Epithelial cell of esophagus (primary cell): ENCODE results near the gene GRIK5.
A peak's percentile ranks its signal among the peaks of the same experiment; 100 is the strongest.
"Not testable (repeated sequence)": the region's sequence is repeated elsewhere in the genome, so short reads cannot be mapped to it uniquely, and the experiment has no call there.

Experiments used
- DNase-seq: peaks from one replicate; pipeline ENCODE4 v3.0.0; 2010; ENCODE audit warnings: low read depth
- H3K4me3 ChIP-seq: 2 replicates; pipeline ENCODE4 v1.5.1; 2011; ENCODE audit warnings: mild to moderate bottlenecking, low read length, control low read depth
- TF ChIP-seq, protein P1 (sequence below): IDR thresholded peaks from 2 replicates; pipeline ENCODE4 v1.5.1; 2011; ENCODE audit warnings: low read depth, mild to moderate bottlenecking, low read length, control low read depth, inconsistent platforms; ENCODE audit not compliant: insufficient read depth; ENCODE audit errors: missing control alignments

Gene GRIK5

DNA sequence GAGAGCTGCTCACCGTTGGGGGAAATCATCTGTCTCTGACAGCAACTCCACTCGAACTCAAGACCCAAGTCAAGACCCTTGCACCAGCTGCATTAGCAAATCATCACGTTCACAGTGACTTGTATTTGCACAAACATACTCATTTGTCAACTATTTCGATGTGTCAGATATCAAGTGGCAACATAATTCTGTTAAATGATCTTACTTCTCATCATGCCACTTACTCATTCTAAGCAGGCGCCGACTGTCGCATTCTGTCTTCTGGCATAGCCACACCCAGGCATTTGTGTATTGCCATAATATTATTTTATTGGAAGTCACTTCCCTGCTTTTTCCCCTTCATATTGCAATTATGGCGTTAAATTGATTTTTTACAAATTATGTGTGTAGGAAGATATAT, 53.0 kb downstream of the GRIK5 start:
- TF ChIP-seq, protein P1, sequence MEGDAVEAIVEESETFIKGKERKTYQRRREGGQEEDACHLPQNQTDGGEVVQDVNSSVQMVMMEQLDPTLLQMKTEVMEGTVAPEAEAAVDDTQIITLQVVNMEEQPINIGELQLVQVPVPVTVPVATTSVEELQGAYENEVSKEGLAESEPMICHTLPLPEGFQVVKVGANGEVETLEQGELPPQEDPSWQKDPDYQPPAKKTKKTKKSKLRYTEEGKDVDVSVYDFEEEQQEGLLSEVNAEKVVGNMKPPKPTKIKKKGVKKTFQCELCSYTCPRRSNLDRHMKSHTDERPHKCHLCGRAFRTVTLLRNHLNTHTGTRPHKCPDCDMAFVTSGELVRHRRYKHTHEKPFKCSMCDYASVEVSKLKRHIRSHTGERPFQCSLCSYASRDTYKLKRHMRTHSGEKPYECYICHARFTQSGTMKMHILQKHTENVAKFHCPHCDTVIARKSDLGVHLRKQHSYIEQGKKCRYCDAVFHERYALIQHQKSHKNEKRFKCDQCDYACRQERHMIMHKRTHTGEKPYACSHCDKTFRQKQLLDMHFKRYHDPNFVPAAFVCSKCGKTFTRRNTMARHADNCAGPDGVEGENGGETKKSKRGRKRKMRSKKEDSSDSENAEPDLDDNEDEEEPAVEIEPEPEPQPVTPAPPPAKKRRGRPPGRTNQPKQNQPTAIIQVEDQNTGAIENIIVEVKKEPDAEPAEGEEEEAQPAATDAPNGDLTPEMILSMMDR, result no peak
- DNase-seq, result peak; percentile 38
- H3K4me3 ChIP-seq, result no peak overlapping the region

DNA sequence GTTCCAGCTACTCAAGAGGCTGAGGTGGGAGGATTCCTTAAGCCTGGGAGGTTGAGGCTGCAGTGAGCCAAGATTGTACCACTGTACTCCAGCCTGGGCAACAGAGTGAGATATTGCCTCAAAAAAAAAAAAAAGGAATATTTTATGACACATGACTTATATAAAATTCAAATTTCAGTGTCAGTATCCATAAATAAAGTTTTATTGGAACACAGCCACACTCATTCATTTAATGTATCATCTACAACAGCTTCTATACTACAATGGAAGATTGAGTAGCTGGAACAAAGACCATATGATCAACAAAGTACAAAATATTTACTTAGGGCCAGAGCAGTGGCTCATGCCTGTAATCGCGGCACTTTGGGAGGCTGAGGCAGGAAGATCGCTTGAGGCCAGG, 57.3 kb downstream of the GRIK5 start:
- DNase-seq, result not testable (repeated sequence)

DNA sequence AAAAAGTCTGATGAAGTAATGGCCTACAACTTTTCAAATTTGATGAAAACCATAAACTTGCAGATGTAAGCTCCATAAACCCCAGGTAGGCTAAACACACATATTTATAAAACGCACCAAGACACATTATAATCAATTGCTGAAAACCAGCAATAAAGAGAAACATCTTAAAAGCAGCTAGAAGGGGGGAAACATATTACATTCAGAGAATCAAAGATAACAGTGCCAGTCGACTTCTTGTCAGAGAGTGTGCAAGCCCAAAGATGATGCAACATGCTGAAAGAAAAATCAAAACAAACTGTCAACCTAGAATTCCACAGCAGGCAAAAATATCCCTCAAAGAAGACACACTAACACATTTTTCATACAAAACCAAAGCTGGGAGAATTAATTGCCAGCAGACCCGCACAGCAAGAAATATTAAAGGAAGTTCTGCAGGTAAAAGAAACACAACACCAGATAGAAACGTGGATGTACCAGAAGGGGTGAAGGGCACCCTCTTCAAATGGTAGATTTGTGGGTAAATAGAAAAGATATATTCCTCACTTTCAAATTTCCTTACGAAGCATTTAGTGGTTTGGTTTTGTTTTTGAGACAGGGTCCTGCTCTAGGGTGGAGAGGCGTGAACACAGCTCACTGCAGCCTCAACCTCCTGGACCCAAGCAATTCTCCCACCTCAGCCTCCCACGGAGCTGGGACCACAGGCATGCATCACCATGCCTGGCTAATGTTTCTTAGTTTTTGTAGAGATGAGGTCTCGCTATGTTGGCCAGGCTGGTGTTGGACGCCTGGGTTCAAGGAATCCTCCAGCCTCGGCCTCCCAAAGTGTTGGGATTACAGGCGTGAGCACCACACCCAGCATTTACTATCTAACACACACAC, 59.5 kb downstream of the GRIK5 start:
- no peak overlapping the region for H3K4me3 ChIP-seq
- DNase-seq, result no peak
- TF ChIP-seq, protein P1, result no peak

More for the DNA sequence above, 57.3 kb downstream of the GRIK5 start:
- not testable (repeated sequence) for H3K4me3 ChIP-seq

DNA sequence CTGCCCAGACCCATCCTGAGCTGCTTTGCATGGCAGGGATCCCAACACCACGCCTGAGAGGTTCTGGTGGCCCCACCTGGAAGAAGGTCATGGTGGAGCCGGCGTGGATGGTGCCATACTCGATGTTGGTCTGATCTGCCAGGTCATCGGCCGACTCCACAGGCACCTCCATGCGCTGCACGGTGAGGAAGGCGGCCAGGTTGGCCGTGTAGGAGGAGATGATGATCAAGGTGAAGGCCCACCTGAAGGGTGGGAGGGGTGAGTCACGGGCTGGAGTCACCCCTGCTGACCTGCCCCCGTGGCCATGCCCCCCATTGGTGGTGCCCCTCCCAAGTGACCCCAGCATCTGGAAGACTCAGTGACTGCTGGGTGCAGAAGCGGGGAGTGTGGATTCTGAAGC, 63.4 kb downstream of the GRIK5 start:
- TF ChIP-seq, protein P1, result no peak
- H3K4me3 ChIP-seq, result no peak overlapping the region
- DNase-seq, result no peak

DNA sequence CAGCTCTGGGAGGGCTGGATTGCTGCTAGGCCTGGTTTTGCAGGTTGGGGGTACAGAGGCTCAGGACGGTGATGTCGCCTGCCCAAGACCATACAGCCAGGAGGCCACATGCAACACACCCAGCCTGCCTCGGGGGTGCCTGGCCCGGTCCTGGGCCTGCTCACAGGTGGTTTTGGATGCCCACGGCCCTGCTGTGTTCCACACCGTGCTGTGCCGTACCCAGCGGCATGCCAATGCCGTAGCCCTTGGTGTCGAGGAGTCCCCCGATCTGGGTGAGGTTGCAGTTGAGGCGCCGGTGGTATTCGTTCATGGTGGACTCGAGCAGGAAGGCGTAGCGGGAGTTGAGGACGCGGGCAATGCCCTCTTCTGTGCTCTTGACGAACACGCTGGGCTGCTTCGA, 64.5 kb downstream of the GRIK5 start:
- DNase-seq, result no peak
- TF ChIP-seq, protein P1, result no peak

DNA sequence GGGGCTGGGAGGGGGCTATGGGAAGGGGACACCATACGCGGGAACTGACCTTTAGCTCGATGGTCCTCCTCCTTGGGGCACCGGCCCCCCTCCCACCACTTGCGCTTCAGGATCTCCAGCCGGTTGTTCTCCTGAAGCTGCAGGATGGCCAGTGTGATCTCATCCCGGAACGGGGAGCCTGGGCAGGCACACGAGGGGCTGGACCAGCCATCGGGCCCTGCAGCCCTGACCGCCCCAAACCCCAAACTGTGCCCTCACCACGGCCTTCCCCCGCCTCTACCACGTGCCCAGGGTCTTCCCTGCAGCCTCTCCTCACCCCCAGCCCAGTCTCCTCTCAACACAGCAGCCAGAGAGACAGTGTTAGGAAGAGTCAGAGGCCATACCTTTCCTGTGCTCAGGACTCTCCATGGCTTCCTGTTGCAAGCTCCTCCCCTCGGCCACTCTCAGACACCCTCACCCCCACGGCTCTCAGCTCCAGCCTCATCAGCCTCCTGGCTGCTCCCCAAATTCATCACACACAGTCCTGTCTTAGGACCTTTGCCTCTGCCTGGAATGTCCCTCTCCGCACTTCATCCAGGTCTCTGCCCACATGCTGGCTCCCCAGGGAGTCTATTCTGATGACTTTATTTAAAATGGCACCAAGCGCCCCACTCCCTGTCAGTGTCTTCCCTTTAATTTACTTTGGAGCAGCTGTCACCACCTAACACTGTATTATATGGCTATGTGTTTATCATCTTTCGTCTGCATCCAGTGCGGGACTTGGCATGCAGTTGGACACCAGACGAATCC, 66.3 kb downstream of the GRIK5 start:
- DNase-seq, result no peak
- TF ChIP-seq, protein P1, result no peak
- no peak overlapping the region for H3K4me3 ChIP-seq

More for the DNA sequence above, 64.5 kb downstream of the GRIK5 start:
- H3K4me3 ChIP-seq, result no peak overlapping the region

DNA sequence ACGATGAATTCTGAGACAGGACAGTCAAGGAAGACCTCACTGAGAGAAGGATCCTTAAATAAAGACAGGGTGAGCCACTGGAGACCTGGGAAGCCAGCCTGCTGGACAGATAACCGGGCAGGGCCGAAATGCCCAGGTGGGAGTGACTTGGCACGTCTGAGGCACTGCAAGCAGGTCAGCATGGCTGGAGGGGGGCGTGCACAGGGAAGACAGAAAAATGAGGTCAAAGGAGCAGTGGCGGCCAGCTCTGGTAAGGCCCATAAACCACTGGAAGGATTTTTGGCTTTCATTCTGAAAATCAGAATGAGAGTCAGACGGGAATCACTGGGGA, 70.2 kb downstream of the GRIK5 start:
- TF ChIP-seq, protein P1, result no peak
- no peak for DNase-seq
- H3K4me3 ChIP-seq, result no peak overlapping the region
